Suppressor macrophage (primary cell): ENCODE measurements around the gene PAPPA2.
A peak's percentile ranks its signal among the peaks of the same experiment; 100 is the strongest.
"Not testable (repeated sequence)": the region's sequence is repeated elsewhere in the genome, so short reads cannot be mapped to it uniquely, and the experiment has no call there.

Source experiments
- DNase-seq, 4 experiments: peaks; one replicate each; pipeline ENCODE4 v3.0.0-alpha.2; 2020 to 2022

The PAPPA2 gene

DNA sequence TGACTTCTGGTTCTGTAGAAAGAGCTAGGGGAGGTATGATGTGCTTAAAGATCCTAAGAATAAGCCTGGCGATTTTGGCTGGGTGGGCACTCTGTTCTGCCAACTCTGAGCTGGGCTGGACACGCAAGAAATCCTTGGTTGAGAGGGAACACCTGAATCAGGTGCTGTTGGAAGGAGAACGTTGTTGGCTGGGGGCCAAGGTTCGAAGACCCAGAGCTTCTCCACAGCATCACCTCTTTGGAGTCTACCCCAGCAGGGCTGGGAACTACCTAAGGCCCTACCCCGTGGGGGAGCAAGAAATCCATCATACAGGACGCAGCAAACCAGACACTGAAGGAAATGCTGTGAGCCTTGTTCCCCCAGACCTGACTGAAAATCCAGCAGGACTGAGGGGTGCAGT lies 93.3 kb downstream of the PAPPA2 start:
- DNase-seq: no peak

DNA sequence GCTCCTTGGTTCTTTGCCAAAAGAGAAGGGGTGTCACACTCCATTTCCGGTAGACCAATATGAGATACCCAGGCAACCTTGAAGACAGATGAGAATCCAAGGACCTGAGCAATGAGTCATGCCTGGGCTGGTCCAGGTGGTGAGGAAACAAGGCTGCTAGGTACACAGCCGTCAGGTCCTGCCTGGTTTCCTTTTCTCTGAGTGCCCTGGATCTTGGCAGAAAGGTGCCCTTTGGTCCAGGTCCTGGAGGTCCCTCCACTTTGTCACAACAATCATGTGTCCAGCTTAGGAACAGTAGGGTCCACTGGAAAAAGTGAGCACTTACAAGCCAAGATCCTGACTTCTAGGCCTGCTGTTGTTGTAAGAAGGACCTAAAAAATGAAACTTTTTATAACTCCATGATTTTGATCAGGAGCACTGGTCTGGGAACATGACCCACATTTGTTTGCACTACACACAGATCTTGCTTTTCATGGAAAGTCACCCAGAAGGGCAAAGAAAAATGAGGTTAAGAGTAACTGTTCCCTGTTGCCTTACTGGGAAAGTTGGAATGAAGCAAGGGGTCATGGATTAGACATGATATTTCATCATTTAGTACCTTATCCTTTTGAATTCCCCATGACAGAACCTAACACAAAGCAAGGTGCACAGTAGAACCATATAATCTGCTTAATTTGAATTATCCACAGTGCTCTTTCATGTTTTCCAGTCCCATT lies 94.7 kb downstream of the PAPPA2 start:
- no peak for DNase-seq

DNA sequence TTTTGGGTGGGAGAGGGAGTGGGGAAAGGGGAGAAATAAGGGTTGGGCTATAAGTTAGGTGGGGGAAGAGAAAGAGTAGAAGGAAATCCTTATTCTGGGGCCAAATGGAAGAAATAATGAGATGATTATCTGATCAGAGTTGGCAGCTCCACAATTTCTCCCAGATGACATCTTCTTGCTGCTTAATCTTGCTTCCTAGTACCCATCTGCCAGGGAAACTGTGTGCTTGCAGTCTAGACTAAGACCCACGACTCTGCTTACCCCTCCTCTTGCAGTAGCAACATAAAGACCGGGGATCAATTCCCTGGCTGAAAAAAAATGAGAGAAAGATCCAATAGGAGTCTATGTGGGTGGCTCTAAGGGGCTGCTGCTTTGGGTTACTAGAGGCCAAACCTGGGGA lies 95.6 kb downstream of the PAPPA2 start:
- DNase-seq: no peak

DNA sequence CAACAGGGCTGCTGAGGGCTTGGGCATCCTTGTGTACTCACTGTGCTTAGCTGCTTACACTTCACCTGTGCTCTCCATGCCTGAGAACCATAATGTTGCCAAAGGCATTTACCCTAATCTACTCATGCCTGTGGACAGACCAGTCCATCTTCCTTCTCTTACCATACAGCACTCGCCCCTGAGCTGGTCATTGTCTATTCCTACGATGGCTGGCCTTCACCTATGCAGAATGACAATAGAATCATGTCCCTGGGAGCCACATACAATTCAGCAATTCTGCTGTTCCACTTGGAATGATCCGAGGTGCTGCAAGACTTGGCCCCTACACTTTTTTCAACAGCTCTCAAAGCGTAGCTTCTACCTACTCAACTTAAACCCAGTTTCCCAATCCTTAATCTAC lies 96.5 kb downstream of the PAPPA2 start:
- no peak for DNase-seq

DNA sequence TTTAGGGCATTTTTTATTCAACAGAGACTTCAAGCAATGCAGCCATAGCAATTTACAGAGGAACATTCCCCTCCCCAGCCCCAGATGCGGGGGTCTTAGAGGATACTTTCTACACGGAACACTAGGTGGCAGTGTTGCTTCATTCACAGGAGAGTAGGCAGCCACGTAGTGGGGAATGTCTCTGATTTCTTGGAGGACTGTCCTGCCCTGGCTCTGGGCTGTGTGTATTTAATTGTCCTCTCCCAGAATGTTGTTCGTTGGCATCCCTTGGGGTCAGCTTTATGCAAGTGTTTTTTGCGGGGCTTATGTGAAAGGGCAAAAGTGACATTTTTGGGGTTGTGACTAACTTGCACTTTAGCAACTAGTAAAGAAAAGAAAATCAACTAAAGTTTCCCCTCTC lies 96.9 kb downstream of the PAPPA2 start:
- peak; percentile 42 to 60 (median 48) for DNase-seq

DNA sequence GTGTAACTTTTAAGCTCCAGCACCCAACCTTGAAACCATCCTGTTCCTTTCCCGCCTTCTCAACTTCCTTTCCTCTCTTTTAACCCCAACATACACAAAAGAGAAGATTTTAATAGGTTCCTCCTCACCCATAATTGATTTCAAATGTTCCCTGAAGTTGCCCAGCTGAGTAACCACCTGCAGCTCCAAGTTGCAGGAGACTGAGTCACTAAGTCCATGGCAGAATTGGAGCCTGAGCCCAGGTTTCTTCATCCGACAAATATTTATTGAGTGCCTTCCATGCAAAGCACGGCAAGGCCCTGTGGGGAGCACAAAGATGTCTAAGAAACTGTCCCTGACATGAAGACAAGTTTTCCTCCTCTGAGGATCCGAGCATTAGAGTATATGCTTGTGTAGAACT lies 97.7 kb downstream of the PAPPA2 start:
- DNase-seq: no peak

DNA sequence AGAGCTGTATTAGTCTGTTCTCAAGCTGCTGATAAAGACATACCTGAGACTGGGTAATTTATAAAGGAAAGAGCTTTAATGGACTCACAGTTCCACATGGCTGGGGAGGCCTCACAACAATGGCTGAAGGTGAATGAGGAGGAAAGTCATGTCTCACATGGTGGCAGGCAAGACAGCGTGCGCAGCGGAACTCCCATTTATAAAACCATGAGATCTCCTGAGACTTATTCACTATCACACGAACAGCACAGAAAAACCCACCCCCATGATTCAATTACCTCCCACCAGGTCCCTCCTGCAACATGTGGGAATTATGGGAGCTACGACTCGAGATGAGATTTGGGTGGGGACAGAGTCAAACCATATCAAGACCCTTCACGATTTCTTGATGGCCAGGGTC lies 98.8 kb downstream of the PAPPA2 start:
- DNase-seq: not testable (repeated sequence)

DNA sequence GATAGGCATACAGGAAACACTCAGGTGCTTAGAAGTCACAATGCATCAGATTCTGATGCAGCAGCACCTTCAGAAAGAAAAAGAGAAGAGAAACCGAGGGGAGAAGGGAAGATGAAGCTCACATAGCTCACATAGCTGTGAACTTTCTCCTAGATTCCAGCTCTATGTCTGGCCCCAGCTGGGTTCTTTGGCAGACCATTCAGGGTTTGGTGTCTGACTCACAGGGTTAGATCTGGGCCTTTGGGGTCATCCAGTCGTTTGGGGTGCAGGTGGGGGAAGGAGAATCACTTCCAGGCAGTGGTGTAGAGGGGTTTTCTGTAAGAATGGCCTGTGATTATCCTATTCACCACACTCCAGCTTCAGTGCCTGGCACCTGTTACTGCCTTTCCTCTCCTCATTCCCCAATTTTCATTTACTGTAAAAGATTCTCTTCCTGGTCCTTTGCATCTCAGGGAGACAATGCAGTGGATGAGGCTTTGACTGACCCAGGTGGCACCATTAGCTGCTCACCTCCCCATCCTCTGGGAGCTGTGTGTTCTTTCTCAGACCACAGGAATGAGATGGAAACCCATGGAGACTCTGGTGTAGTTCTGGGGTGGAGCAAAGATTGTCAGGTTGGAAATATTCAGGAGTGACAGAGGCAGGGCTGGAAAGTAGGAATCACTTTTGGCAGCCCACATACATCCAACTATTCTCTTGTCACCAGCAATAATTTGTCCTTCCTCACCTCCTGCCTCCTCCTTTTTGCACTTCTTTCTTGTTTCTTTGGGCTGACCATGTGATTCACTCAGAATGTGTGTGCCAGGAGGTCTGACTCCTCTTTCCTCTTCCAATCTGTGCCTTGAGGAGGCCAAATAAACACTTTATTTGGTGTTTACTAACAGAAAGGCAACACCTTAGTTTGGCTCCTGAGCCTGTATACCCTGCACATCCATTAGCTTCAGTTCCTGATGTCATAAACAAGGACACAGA lies 103.3 kb downstream of the PAPPA2 start:
- DNase-seq: no peak

DNA sequence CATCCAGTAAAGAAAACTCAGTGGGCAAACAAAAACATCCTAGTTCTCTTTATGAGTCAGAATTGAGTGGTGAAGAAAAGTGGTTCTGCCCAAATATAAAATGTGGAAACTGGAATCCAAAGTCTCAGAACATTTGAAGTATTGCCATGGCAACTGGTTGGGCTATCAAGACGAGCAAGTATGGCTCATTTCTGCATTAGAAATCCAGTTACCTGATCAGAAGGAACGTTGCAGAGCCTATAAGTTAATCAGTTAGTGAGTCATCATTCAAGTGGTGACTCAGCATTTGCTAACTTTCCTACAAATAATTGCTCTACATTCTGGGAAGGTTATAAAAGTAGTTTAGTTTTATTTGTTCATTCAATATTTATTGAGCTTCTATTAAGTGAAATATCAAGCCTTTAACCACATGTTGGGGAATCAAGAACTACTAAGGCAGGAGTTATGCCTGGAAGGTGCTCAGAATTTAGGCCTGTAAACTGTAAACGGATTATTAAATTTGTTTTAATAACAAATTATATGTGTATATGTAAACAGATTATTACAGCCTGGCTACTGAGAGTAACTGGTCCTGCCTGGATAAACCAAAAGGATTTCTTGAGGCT lies 104.3 kb downstream of the PAPPA2 start:
- no peak for DNase-seq

DNA sequence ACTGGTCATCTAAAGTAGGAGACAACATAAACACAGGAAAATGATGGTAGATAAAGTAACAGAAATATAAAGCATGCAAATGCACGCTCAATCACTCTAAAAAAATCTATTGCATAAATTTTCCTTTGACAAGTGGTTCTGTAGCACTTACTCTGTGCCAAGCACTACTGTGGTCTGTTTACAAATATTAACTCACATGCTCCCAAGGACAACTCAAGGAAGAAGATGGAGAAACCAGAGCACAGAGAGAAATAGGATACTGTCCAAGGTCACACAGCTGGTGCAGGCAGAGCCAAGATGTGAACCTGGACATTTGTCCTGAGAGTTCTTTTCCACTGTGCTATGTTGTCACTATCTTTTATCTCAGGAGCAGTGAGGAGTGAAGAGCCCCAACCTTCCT lies 105.2 kb downstream of the PAPPA2 start:
- DNase-seq: no peak

DNA sequence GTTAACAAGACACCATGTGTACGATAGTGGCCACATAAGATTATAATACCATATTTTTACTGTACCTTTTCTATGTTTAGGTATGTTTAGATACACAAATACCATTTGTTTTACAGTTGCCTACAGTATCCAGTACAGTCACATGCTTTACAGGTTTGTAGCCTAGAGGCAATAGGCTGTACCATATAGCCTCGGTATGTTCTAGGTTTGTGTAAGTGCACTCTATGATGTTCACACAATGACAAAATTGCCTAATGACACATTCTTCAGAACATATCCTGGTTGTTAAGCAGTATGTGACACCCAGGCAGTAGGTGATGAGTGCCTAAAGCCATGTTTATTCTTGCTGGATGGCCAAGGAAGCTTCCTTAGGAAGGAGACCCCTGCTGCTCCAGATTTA lies 111.8 kb downstream of the PAPPA2 start:
- DNase-seq: no peak

DNA sequence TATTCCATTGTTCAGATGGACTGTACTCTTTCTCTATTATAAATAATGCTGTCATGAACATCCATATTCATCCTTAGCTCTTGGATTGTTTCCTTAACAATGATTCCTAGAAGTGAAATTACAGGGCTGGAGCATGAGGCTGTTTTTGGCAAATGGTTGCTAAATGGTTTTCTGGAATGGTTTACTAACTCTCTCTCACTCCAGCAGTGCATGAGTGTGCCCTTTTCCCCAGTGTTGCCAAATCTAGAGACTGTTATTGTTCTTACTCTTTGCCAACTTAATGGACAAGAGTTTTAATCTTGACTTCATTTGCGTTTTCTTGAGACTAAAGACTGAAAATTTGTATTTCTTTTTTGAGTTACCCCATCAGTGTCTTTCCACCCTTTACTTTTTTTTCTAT lies 113.0 kb downstream of the PAPPA2 start:
- DNase-seq: no peak

DNA sequence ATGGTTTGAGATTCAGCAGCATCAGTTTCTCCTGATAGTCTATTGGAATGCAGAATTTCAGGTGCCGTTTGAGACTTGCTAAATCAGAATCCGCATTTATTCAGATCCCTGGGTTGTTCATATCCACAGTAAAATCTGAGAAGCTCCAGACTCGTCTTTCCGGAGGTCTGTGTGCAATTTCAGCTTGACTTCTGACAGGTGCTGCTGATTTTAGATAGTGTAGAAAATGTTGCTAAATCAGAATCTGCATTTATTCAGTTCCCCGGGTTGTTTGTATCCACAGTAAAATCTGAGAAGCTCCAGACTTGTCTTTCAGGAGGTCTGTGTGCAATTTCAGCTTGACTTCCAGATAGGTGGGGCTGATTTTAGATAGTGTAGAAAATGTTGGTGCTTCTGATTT lies 113.7 kb downstream of the PAPPA2 start:
- DNase-seq: no peak

DNA sequence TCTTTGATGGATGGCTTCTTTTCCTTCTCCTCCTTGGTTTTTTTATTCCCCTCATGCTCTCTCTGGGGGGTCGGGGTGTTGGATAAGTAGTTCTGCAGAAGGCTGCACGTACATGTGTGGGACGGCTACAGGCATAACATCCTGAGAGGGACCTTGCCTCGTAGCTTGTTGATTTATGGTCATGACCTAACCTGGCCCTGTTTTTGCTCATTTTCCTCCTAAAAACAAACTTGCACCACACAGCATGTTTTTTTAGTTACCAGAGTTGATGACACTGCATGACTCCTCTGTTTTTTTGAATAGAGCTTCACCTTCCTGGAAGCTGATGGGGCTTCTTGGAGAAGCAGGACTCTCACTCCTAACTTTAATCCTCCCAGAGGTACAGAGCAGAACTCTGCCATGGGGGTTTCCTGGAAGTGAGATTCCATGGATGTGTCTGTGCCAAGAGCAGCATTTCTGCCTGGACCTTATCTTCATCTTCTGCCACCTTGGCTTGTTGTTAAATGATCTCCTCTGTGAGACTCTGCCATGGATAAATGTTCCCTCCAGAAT lies 114.7 kb downstream of the PAPPA2 start:
- no peak for DNase-seq

DNA sequence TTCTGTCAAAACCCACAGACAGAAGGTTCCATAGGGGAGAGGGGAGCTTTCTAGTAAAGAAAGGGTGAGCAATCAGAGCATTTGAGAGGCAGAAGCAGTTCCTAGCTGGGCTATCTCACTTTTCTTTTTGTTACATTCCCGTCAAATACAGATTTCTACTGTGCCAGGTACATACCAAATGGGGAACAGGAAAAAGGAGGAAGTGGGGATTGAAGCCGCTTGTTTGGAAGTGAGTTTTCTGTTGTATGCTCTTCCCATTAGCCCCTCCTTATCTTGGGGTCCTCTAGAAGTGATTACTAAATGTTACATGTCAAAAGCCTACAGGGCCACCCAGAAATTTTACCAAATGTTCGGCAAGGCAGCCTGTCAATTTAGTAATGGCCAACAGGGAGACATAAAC lies 116.1 kb downstream of the PAPPA2 start:
- no peak for DNase-seq

DNA sequence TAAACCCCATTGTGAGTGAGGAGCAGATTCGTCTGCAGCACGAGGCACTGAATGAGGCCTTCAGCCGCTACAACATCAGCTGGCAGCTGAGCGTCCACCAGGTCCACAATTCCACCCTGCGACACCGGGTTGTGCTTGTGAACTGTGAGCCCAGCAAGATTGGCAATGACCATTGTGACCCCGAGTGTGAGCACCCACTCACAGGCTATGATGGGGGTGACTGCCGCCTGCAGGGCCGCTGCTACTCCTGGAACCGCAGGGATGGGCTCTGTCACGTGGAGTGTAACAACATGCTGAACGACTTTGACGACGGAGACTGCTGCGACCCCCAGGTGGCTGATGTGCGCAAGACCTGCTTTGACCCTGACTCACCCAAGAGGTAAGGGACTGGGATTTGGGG lies 132.2 kb downstream of the PAPPA2 start:
- no peak for DNase-seq

DNA sequence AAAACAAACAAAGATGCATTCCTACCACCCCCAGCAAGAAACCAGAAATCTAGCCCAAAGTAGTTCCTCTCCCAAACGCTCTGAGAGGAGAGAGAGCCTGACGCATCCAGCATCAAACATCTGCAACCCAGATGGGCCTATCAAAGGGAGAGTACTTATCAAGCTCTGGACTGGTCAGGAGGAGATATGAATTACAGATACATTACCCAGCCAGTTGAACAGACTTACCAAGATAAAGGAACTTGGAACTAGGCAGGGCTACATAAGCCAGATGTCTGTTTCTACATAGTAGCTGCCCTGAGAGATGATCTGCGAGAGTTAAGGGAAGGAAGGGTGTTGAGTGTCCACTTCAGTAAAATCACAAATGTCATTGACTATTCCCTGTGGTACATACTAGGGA lies 138.4 kb downstream of the PAPPA2 start:
- no peak for DNase-seq

DNA sequence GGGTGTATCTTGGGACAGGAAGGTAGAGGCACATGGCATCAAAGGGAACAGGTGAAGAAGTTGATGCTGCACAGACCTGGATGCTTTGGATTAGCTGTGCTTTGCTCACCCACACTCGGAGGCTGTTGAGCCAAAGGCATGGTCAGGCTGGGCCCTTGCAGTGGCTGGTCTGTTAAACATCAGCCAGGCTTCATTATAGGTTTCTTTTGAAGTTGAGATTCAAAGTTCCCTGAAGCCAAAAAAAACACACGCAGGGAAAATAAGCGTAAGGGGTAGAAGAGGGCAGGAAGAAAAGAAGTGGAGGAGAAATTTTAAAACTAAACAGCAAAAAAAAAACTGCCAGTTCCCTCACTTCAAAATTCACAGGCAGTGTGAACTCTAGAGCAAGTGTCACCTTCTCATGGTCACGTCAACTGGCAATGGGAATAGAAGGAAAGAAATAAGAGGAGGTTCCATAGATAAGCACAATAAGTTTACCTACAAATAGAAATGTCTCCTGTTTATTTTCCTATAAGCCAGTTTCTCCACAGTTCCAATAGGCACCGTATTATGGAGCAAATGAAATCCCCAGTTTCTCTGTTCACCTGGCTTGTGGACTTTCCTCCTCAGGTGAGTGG lies 139.5 kb downstream of the PAPPA2 start:
- no peak for DNase-seq

DNA sequence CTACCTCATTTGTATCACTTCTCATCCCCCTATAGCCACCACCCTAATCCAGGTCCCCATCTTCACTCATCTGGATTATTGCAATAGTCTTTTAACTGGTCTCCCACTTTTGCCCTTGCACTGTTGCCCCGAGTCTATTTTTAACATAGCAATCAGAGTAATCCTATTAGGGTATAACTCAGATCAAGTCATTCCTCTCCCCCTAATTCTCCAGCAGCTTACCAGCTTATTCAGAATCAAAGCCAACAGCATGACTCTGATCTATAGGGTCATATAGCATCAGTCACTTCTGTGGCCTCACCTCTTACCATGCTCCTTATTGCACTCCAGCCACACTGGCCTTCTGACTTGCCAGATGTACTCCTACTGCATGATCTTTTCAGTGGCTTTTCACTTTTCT lies 140.7 kb downstream of the PAPPA2 start:
- DNase-seq: no peak

DNA sequence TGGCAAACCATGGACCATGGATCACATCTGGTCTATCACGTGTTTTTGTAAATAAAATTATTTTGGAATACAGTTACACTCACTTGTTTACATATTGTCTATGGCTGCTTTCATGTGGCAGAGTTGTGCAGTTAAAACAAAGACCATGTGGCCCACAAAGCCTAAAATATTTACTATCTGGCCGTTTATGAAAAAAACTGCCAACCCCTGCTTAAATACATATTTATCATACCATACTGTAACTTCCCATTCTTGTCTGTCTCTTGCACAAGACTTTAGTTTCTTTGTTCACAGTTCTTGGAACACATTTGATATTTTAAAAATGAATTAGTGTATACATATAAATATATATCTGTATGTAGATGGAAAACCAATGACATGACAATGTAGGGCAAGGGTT lies 141.5 kb downstream of the PAPPA2 start:
- no peak for DNase-seq

DNA sequence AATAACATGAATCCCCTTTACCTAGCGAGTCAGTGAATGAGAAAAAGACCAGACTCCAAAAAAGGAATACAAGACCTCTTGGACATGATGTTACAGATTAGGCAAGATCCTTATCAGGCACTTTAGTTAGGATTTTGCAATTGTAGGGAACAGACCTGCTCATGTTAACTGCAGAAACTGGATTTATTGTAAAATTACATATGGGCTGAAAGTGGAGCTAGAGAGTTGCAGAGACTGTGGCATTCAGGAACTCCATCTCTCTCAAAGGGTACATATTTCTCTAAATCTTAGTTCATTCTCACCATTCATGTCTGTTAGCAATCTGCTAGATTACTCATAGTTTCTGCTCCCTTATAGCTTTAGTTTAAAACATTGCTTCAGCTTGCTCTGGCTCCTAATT lies 142.2 kb downstream of the PAPPA2 start:
- no peak for DNase-seq

DNA sequence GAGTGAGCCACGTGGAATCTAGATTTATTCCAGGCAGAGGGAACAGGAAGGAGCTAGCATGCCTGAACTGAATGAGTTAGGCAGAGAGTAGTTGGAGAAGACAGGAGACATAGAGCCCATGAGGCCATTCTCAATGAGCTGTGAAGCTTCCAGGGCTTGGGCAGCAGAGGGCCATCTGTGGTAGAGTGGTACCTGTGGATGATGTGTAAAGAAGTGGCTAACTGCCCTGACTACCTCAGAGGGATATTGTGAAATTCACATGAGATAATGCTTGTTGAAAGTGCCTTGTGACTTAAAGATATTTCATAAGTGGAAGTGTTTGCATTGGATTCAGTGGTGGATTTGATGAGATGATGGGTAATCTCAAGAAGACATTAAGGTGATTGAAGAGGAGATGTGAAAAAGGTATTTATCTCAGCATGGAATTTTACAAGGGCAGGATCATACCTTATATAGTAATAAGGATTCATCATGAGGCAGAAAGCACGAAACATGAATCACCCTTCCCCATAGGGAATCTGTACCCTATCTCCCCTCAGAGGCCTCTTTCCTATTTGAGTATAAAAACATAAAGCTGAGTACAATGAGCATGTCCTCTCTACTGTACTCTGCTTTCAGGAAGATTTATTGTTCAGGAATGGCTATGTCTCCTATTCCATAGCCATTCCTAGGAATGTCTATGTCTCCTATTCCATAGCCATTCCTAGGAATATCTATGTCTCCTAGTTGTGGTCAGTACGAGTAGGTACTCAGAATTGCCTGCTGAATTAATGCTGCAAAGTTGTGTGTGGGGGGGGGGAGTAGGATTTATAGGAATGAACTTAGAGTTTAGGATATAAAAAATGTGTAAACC lies 146.8 kb downstream of the PAPPA2 start:
- DNase-seq: no peak
